ENCODE data around the gene EHD4.

The EHD4 gene

DNA sequence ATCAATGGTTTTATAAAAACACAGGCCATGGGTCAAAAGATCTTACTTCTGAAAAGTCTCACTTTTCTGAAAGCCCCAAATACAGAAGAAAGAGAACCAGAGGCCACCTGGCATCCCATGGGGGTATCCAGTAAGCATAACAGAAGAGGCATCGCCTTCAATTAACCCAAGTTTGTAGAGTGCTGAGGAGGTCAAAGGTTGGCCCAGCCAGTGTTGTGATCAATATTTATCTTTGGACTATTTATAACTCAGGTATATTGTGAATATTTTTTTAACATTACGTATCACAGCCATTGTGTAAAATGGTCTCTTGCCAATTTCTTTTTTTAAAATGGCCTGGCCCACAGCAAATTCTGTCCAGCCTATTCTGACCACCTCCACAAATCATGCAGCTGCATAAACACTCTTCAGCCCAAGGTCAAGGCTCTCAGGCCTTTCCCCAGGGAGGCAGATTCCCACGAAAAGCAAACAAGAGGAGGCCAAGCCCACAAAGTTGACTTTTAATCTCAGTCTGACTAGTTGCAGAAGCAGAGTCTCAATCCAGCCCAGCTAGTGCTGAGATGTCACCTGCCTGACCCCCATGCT is 52.3 kb downstream of the EHD4 start:
- DNase-seq (ENCODE audit: low spot score): no peak

DNA sequence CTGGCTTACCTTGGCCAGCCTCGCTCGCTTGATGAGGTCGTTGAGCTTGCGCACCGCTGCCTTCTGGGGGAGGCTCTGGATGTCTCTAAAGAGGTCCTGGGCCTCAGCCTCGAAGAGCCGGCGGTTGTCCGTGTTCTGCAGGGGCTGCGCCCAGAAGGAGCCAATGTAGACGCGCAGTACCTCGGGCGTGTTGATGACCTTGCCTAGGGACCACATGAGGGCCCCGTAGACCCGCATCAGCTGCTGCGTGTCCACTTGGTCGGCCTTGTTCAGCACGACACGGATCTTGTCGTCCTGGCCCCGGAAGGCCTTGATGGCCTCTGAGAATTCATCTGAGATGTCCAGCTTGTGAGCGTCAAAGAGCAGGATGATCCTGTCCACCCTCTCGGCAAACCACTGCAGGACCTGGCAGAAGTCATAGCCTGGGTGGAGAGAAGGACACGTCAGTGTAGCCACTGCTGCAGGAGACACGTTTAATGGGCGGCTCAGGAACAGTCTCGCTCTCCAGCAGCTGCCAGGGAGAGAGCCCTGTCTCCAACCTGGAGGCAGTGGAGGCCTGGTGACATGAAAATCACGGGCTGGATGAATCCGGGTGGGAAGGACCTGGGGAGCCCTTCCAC is 53.0 kb downstream of the EHD4 start:
- DNase-seq (ENCODE audit: low spot score): no peak

- no peak for DNase-seq (ENCODE audit: low spot score)
These were observed 53.7 kb downstream of the EHD4 start for GRCh38 chr15:41918506-41919126.

GRCh38 chr15:41917767-41918430 is 54.5 kb downstream of the EHD4 start:
- peak; percentile 75 for DNase-seq (ENCODE audit: low spot score)

- no peak for DNase-seq (ENCODE audit: low spot score)
These were observed 56.9 kb downstream of the EHD4 start for GRCh38 chr15:41915255-41915994.

DNA sequence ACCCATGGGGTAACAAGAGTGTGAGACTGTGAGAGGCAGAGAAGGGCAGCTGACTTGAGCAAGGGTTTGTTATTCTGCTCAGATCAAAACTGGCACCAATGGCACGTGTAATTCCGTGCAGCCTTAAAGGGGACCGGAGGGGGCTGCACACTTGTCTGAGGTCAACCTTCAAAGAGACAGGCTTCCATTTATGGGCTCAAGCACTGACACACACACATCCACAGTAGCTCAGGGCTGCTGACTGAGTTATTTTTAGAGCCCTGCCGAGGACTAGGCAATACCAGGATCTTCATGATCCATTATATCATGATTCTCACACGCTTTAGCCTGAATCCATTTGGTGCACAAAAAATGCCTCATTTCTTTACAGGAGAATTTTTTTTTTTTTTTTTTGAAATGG is 57.9 kb downstream of the EHD4 start:
- no peak for DNase-seq (ENCODE audit: low spot score)

DNA sequence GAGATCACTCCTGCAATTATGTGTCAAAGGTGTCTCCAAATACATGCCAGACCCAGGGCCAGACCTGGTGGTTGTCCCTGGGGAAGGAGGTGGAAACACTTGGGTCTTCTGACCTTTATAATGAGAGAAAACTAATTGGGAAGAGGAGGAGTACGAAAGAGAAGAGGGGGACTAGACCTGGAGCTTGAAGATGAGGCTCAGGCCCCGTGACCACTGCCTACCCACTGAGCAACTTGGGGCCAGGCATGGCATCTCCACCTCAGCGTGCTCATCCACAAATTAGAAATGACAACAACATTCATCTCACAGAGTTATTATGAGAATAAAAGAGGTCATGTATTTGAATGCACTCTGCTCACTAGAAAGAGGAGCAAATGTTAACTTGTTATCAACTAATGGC is 59.1 kb downstream of the EHD4 start:
- no peak for DNase-seq (ENCODE audit: low spot score)

DNA sequence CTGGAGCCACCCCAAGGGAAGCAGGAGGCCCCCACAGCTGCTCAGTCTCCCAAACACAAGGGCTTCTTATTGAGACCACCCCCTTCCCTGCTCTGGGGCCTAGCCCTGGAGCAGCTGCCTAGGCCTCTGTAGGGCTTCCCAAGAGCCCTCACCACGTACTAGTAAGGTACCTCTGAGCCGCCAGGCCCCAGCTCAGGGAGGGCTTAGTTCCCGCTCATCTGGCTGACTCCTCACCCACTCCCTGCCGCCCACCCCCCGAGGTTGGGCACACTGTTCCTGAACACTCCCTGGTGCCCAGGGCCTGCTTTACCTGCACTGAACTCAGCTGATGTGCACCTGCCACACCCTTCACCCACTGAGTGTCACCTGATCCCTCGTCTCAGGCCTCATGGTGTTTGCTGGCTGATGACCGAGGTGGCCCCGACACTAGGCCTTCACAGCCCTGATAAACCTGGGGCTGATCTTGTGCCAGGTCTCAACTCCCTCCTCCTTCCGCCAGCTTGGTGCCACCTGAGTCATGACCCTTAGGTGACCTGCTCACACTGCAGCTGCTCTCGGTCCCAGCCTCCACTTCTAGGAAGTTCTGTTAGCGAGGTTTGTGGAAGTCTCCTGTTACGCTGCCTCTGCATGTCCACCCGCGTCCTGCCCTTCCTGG is 60.5 kb downstream of the EHD4 start:
- DNase-seq (ENCODE audit: low spot score): no peak

DNA sequence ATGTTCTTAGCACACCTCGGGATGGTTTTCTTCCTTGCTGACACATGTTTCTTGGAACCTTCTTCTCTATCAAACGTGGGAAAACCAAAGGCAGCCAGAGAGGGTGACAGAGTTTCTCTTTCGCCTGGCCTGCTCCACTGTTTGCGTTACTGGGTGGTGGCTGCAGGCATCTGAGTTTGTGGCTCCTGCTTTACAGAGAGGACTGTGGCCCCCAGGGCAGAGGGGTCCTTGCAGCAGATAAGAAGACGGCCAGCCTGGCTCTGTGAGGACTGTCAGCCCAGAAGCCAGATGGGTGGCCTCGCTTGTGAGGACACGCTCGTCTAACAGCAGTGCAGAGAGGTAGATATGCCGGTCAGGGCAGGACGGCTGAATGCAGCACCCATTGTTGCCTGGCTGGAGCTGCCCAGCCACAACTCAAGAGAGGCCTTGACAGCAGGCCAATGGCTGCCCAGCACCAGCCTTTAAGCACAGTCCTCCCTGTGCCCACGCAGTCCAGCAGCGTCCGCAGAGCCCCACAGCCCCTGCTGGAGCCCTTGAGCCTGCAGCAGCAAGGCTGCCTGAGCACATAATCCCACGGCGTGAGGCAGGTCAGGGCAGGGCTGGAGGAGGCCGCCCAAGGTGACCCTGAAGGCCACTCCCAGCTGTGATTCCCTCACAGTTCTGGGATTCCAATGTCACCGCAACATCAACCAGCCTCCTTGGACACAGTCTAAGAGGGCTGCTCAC is 63.5 kb downstream of the EHD4 start:
- no peak for DNase-seq (ENCODE audit: low spot score)

GRCh38 chr15:41907141-41907540 is 65.2 kb downstream of the EHD4 start:
- DNase-seq (ENCODE audit: low spot score): no peak

- DNase-seq (ENCODE audit: low spot score): no peak
These were observed 65.7 kb downstream of the EHD4 start for GRCh38 chr15:41906608-41907007.

- no peak for DNase-seq (ENCODE audit: low spot score)
These were observed 67.1 kb downstream of the EHD4 start for GRCh38 chr15:41905036-41905793.

DNA sequence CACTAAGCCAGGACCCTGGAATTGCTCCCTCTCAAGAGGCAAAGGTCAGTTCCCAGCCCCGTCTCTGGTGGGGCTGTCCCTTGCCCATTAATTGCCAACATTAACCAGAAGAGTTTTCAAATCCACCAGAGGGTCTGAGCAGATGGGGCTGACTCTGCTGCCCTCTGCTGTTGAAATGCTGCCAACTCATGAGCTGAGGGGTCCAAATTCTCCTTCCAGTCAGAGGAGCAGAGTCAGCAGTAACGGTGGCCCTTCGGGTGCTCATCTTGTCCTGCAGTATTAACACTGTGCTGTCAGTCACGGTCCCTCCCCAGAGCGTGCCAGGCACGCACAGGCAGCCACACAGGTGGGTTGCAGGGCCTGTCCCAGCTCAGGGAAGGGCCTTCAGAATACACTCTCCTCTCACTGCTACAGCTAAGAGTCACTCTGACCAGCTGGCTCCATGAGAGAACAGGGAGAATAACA is 67.8 kb downstream of the EHD4 start:
- peak; percentile 70 for DNase-seq (ENCODE audit: low spot score)

GRCh38 chr15:41903782-41904181 is 68.6 kb downstream of the EHD4 start:
- DNase-seq (ENCODE audit: low spot score): no peak

GRCh38 chr15:41901431-41901830 is 70.9 kb downstream of the EHD4 start:
- no peak for DNase-seq (ENCODE audit: low spot score)

GRCh38 chr15:41900526-41901380 is 71.6 kb downstream of the EHD4 start:
- DNase-seq (ENCODE audit: low spot score): no peak

DNA sequence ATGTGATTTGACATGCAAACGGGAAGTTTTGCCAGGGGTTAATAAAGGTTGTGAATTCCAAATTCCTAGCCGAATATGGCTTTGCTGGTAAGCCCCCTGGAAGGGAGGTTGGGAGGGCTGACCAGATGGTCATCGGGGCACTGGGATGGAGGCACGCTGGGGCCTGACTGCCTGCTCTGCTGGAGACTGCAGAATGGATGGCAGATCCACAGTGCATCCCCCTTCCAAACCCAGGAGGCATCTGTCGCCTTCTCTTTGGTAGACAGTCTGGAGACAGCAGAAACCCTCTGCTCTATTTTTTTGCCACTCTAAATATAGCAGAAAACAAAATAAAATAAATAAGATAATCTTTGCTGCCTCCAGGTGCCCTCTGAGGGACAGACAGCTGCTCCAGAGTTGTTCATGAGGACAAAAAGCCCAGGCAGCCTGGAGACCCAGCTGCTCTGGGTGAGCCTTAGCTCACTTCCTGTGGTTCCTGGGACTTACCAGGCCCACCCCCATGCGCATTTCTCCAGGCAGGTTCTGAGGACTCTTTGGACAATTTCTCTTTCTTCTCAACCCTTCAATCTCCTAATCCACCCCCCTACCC is 72.4 kb downstream of the EHD4 start:
- DNase-seq (ENCODE audit: low spot score): no peak

DNA sequence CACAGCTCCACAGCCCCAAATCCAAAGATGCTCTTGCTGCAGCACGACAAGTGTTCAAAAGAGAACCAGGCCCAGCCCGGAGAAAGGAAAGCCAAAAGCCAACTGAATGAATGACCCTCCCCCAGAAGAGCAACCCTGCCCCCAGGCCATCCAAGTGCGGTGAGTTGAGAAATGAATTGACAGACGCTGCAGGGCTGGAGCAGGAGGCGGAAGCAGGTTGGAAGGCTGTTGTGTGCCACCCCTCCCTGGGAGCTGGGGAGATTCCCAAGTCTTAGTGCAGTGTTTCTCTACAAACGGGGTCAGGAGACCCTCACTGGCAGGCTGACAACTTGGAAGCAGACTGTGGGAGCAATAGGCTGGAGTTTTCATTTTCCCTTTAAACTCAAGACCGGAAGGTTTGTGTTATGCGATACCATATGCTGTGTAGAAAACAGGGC is 75.0 kb downstream of the EHD4 start:
- no peak for DNase-seq (ENCODE audit: low spot score)

GRCh38 chr15:41896566-41896965 is 75.8 kb downstream of the EHD4 start:
- no peak for DNase-seq (ENCODE audit: low spot score)
